ENCODE results near the gene SPATS2L. TPM values are rescaled to one million over a fixed set of nuclear protein-coding genes. Genes with fewer than 3 reads are reported as not detected.

The SPATS2L gene
- total RNA-seq, 1 experiment from 2014 or later: 47.3 TPM

GRCh38 chr2:200525551-200525881 lies 219.0 kb downstream of the SPATS2L start:
- no peak overlapping the region for H3T11ph ChIP-seq (ENCODE audit: low read length)
- H3K4me3 Mint-ChIP-seq: peak overlapping the region; percentile 89 to 94
- no peak overlapping the region for H3K9ac ChIP-seq (ENCODE audit: extremely low read depth, insufficient read length, low read length)
- no peaks in the 10 kb centered on the region for H3K9me3 ChIP-seq (ENCODE audit: control insufficient read depth, low read depth, low read length)
- H3K79me2 ChIP-seq (ENCODE audit: insufficient read depth, low read length): peaks cover 11% of the 10 kb centered on the region; the same call in 1 of the 2 replicates
- H3K18ac ChIP-seq (ENCODE audit: insufficient read length, low read depth, low read length): no peak overlapping the region
- H3K23ac ChIP-seq (ENCODE audit: insufficient read length, low read depth, low read length): no peak overlapping the region
- no peak overlapping the region for H2BK12ac ChIP-seq (ENCODE audit: insufficient read length, low read depth, low read length)
- no peak overlapping the region for H4K5ac ChIP-seq (ENCODE audit: insufficient read length, low read depth, low read length)
- H3K27ac ChIP-seq (ENCODE audit: insufficient read length, low read depth, low read length): no peak overlapping the region
- no peaks in the 10 kb centered on the region for H3K36me3 Mint-ChIP-seq (ENCODE audit: insufficient read depth in 1 of 3, low read depth in 3 of 3)
- peaks cover 15 to 17% of the 10 kb centered on the region in 2 experiments for H3K4me1 Mint-ChIP-seq
- H3K27me3 ChIP-seq (ENCODE audit: insufficient read depth, low read length): no peaks in the 10 kb centered on the region; the same call in 1 of the 2 replicates
- no peak overlapping the region for H3K4ac ChIP-seq (ENCODE audit: low read depth, low read length)
- H4K20me1 ChIP-seq (ENCODE audit: control insufficient read depth, insufficient read depth, insufficient read length): no peaks in the 10 kb centered on the region
- peak overlapping the region; percentile 90 for H3K4me2 ChIP-seq (ENCODE audit: insufficient read depth, insufficient read length, low read length)
- no peak overlapping the region for H2AK5ac ChIP-seq (ENCODE audit: insufficient read length, low read length)
- H2AFZ ChIP-seq (ENCODE audit: low read length): no peak overlapping the region
- TF ChIP-seq CTCF (conservative IDR thresholded peaks at IDR 0.05): no peak
- H4K91ac ChIP-seq (ENCODE audit: insufficient read length, low read depth, low read length): no peak overlapping the region
- H3K14ac ChIP-seq (ENCODE audit: insufficient read depth, low read length): no peak overlapping the region
- no peak overlapping the region for H2BK5ac ChIP-seq (ENCODE audit: insufficient read length, low read length)
- peaks cover 4% of the 10 kb centered on the region for H3K23me2 ChIP-seq (ENCODE audit: insufficient read length, low read depth, low read length, poor library complexity, severe bottlenecking)
- no peaks in the 10 kb centered on the region for H3K79me1 ChIP-seq (ENCODE audit: insufficient read depth, low read depth, low read length, poor library complexity, severe bottlenecking)
- peaks cover 12% of the 10 kb centered on the region for H3K27me3 Mint-ChIP-seq (ENCODE audit: low read depth)
- no peak overlapping the region for H2BK15ac ChIP-seq (ENCODE audit: low read depth, low read length)
- H2BK120ac ChIP-seq (ENCODE audit: low read depth, low read length, poor library complexity, severe bottlenecking): no peak overlapping the region
- H3K4me1 ChIP-seq (ENCODE audit: insufficient read depth, low read length): no peaks in the 10 kb centered on the region; the same call in 1 of the 2 replicates
- no peak overlapping the region for H3K56ac ChIP-seq (ENCODE audit: insufficient read length, low read depth, low read length)
- H3K9me3 Mint-ChIP-seq: no peaks in the 10 kb centered on the region; a peak in 1 of 5 replicates
- H3K27ac Mint-ChIP-seq: no peak overlapping the region
- WGBS (ENCODE audit: extremely low coverage, insufficient read length, low lambda C conversion rate): 100% methylated on average over 2 of the region's 7 CpGs
- no peak overlapping the region for H4K8ac ChIP-seq (replicated peaks; ENCODE audit: insufficient read length, low read depth, low read length)
- no peak for DNase-seq
- no peak overlapping the region for H2BK20ac ChIP-seq (ENCODE audit: low read depth, low read length, poor library complexity, severe bottlenecking)
